SW 1271 (cell line): ENCODE data around the gene SNX14.

Source experiments
- DNase-seq, 2 experiments: peaks; one replicate each; lab custom pipeline; 2025; lab: John Stamatoyannopoulos, UW

The SNX14 gene

DNA sequence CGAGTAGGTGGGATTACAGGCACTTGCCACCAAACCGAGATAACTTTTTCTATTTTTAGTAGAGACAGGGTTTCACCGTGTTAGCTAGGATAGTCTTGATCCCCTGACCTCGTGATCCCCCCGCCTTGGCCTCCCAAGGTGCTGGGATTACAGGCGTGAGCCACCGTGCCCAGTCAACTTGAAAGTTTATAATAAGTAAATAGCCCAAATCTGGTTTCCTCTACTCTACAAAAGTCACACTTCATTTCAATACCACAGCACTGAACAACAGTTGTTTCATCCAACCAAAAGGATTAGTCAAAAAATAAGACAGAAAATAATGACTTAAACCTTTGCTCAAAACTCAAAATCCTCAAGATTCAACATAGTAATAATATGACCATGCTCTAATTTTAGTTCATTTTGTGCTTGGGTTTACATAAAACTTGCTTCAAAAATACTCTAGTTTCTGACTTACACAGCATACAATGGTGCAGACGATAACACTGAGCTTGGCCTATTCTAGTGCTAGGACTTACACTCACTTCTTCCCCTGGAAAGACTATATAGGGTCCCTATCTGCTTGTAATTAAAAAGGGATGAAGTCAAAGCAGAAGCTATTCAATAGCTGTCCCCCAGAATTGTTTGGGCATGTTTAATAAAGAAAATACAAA is 87.1 kb downstream of the SNX14 start:
- DNase-seq: no peak

DNA sequence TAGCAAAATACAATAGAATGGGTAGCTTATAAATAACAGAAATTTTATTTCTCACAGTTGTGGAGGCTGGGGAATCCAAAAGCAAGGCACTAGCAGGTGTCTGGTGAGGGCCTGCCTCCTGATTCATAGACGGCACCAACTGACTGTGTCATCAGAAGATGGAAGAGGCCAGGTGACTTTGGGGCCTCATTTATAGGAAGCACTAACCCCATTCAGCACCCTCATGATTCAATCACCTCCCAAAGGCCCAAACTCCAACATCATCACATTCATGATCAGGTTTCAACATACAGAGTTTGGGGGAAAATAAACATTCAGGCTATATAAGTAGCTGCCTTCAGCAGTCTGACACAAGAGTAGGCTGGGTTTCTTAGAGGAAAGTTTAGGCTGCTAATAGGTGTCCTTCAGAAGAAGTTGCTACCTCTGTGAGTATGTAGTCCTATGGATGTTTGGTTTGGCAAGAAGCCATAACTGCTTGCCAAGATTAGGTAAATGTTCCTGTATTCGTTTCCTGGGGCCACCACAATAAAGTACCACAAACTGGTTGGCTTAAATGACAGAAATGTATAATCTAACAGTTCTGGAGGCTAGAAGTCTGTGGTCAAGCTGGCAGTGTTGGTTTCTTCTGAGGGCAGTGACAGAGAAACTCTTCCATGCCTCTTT is 94.9 kb downstream of the SNX14 start:
- peak in 1 of 2 experiments; percentile 19 for DNase-seq

GRCh38 chr6:85496856-85497255 is 96.8 kb downstream of the SNX14 start:
- no peak for DNase-seq

DNA sequence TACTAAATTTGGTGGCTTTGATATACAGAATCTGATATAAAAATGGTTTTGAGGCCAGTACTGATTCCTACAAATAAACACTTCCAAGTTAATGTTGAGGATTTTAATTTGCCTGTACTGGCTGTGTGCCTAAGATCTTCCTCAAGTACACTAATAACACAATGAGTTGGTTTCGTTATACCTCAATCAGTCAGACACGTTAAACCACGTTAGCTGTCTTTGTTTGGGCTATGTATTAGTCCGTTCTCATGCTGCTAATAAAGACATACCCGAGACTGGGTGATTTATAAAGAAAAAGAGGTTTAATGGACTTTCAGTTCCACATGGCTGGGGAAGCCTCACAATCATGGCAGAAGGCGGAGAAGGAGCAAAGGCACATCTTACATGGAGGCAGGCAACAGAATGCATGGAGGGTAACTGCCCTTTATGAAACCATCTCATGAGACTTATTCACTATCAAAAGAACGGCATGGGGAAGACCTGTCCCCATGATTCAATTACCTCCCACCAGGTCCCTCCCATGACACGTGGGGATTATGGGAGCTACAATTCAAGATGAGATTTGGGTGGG is 97.6 kb downstream of the SNX14 start:
- no peak for DNase-seq

DNA sequence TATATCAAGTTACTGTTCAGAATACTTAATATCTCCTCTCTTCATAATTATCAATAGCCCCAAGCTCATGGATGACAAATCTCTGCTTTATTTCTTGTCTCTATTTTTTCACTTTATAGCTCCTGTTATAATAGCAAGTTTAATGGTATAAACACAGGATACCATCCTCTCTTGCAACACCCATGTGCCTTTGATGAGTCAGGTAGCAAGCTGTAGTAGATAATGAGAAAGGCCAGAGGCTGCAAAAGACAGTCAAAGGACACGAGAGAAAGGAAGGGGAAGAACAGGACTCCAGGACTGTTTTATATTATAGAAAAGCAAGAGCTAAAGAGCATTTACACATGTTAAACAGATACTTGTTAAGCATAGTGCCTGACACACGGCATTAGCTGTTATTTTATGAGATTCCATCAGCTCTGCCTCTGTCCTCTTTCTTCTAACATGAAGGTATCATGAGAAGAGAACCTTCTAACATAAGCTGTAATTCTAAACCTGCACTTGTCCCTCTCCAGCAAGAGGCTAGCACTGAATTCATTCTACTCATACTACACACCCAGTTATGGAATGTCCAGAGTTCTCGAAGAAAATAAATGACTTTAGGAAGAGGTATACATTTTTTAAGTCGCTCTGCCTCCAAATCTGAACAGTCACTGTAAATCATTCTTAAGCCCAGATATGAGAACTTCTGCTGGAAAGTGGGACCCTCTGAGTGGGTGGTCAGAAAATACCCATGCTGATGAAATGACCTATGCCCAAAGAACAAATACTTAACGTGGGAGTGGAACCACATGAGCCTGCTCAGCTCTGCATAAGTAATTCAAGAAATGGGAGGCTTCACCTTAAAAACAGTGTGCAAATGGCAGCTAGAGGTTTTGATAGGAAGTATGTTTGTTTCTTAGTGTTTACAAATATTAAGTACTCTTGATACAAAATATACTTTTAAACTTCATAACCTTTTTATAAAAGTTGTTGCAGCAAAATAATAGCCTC is 98.8 kb downstream of the SNX14 start:
- DNase-seq: no peak

- no peak for DNase-seq
Measured at GRCh38 chr6:85493389-85493788, 100.3 kb downstream of the SNX14 start.

DNA sequence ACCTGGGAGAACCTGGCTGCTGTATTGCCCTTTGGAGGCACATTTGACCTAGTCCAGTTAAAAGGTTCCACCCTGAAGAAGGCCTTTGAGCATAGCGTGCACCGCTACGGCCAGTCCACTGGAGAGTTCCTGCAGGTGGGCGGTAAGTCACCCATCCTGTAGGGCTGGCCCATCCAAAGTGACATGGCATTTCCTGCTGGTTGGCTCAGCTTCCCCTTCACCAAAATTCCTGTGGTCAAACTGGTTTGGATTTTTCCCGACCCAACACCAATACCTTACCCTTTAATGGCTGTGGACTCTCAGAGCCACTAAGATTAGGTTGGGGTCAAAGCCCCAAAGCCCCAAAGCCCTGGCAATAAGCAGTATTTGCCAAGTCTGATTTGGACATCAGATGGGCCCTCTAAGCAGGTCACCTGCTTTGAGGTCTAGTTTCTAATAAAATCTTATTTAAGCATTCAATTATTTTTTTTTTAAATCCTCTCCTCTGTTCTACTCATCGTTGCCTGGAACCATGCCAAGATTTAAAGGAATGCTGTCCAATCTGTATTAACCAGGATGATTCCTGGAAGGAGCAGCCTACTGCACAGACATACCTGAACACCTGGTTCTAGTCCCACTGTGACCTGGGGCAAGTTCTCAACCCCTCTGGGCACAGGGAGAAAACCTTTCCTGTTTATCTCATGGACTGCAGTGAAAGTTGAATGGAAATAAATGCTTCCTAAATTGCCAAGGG is 103.0 kb downstream of the SNX14 start:
- peak in 1 of 2 experiments; percentile 54 for DNase-seq

- DNase-seq: no peak
Measured at GRCh38 chr6:85484948-85485347, 108.7 kb downstream of the SNX14 start.

DNA sequence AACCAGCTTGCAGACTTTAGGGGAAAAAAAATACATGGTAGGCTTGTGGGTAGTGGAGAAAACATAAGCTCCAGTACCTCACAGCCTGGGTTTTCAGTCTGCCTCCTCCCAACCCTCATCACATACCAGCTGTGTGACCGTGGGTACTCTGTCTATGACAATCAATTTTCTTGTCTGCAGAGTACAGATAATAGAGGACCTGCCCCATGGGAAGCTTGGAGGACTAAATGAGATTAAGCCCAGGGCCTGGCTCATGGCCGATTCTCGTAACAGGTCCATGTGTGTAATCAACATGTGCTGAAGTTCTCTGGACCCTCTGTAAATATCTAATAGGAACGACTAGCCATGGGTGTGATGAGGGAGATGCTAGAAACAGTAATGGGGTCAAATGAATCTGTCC is 109.8 kb downstream of the SNX14 start:
- DNase-seq: no peak

DNA sequence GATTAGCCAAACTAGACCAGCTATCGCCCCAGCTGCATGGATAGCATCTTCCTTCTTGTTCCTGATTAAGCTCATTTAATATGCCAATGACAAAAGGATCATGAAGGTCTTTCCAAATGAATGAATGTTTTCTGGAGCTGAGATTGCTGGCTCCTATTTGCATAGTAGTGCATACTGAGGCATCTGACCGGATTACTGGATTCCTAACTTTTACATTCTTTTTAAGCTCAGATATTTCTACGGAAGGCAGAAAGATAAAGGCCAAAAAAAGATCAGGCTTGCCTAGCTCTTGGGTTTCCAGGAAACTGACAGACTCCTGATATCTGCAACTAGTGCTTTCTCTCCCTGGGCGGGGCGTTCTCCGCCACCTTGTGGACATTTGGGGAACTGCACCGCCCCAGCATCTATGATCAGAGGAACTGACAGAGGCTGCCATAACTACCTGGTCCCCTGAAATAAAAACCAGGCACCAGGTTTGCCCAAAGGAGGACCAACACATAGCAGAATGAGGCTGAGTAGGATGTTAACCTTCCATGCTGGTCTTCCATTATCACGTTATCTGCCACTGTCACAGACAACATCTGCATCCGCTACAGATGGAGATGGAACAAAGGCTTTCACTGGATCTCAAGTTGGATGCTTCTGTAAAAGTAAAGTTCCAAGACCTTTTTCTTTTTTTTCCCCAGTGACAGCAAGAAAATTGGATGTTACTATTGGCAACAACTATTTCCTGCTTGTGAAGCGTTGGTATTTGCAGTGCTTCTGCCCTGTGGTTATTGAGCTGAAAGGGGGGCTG is 110.6 kb downstream of the SNX14 start:
- DNase-seq: peak; percentile 57 to 78

DNA sequence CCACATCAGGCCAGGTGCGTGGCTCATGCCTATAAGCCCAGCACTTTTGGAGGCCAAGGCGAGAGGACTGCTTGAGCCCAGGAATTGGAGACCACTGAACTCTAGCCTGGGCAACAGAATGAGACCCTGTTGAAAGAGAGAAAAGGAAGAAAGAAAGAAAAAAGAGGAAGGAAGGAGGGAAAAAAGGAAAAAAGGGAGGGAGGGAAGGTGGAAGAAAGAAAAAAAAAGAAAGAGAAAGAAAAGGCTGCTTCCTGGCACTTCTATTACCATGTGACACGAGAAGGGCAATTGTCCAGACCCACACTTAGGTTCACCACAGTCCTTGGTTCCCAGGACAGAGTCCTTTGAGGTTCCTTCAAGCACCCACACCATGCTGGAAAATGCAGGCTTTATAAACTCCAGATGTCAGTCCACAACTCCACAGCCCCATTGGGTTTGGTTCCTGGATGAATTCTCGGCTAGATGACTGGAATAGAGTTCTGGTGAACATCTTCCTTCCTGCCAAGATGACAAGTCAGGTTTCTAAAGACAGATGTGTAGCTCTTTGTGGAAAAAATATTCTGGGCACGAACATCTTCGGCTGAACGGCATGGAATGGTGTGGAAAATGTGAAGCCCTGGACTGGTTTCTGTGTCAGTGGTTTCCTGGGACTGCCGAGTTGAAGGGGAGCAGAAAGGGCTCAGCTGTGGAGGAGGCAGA is 111.3 kb downstream of the SNX14 start:
- no peak for DNase-seq

- DNase-seq: no peak
Measured at GRCh38 chr6:85479208-85479607, 114.5 kb downstream of the SNX14 start.

DNA sequence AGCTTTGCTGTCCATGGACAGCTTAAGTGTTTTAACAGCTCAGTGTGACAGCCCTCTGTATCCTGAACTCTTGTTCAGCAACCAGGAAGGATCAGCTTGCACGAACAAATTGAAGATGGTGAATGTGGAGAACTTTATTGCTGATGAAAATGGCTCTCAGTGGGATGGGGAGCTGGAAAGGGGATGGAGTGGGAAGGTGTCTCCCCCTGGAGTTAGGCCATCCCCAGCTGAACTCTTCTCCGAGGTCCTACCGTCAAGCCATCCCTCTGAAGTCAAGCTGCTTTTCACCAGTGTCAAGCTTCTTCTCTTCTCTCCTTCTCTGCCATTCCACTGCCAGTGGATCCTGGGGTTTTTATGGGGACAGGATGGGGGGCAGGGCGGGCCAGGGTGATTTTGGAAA is 117.1 kb downstream of the SNX14 start:
- no peak for DNase-seq

DNA sequence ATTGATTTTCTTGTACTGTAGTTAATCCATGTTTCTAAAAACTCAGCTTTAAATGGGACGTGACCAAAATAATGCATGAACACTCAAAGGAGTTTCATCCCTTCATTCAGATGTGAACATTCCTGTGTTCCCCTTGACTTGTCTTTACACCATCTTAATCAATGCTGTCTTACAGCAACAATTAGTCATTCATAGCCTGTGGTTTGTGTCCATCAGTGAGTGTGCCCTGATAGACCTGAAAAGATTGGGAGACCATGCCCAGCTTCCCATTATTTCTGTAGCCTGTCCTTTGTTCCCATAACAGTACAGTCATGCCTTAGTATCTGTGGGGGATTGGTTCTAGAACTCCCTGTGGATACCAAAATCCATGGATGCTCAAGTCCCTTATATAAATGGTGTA is 119.9 kb downstream of the SNX14 start:
- DNase-seq: no peak

- DNase-seq: no peak
Measured at GRCh38 chr6:85472744-85473143, 120.9 kb downstream of the SNX14 start.

DNA sequence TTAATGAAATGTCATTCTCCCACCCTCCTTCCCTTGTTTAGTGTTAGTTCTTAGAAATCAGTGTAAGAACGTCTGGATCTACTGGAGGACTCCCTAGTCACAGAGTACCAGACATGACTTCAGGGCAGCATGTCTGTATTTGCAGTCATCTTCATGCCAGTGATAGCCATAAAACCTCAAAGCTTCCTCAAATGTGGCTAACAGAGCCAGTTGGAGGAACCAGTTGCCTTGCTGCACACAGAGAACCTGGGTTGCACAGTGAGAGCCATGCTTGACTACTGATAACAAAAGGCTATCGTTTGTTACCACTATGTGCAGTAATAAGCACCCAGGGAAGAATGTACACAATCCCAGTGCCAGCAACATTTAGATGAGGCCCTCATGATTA is 123.6 kb downstream of the SNX14 start:
- no peak for DNase-seq

- DNase-seq: no peak
Measured at GRCh38 chr6:85469276-85470022, 124.2 kb downstream of the SNX14 start.

GRCh38 chr6:85468326-85468725 is 125.3 kb downstream of the SNX14 start:
- no peak for DNase-seq

DNA sequence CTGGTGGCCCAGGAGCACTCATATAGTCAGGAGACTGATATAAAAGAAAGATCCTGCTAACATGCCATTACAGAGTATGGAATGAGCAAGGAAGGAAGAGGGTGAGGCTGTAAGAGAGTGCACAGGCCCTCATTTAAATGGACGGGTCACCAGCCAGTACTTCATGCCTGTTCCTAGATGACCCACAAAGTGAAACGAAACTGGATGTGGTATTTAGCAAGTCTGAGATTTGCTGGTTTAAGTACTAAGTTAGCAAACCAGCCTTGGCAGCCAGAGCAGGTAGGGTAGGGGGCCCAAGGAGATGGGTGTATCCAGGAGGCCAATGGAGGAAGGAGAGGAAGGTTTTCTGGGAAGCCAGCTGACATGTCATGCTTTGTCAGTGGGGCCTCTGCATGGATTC is 127.9 kb downstream of the SNX14 start:
- no peak for DNase-seq
